HEK293T (cell line): ENCODE measurements around the gene RAB27B.

ENCODE experiments used
- ARNT ChIP-seq: fragments of 450-650 bp; IDR thresholded peaks from 2 replicates; pipeline ENCODE4 v1.6.1; 2017; ENCODE audit warnings: mild to moderate bottlenecking
- ELF4 ChIP-seq: fragments of 450-650 bp; IDR thresholded peaks from 2 replicates; pipeline ENCODE4 v1.6.1; 2017; ENCODE audit warnings: antibody characterized with exemption
- FOXA1 ChIP-seq: fragments of 450-650 bp; IDR thresholded peaks from 2 replicates; pipeline ENCODE4 v1.6.1; 2016; ENCODE audit warnings: mild to moderate bottlenecking
- FOXK2 ChIP-seq: fragments of 450-650 bp; IDR thresholded peaks from 2 replicates; pipeline ENCODE4 v1.6.1; 2016; ENCODE audit warnings: mild to moderate bottlenecking
- SP1 ChIP-seq: fragments of 450-650 bp; IDR thresholded peaks from 2 replicates; pipeline ENCODE4 v1.6.1; 2017
- TARDBP ChIP-seq: fragments of 450-650 bp; IDR thresholded peaks from 2 replicates; pipeline ENCODE4 v1.6.1; 2016
- ZNF384 ChIP-seq: fragments of 450-650 bp; IDR thresholded peaks from 2 replicates; pipeline ENCODE4 v1.6.1; 2016

DNA sequence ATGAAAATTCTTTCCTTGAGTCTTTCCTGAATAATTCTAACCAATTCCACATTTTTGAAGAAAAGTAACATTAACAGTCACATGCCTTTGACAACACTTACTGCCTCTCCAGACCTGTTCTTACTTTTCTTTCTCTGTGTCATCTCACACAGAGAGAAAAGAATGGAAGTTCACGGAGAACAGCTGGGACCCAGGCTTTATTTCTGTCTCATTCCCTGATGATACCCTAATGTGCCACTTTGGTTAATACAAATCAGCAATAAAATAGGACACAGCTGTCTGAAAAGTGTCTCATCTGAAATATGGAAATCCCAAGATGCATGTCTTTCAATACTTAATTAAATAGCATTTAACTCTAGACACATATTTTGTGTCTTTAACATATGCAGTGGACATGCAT lies 42.1 kb upstream of the RAB27B start:
- no peak for TF ChIP-seq FOXA1
- TF ChIP-seq FOXK2, result no peak
- TF ChIP-seq ELF4, result no peak
- TF ChIP-seq ARNT, result no peak
- no peak for TF ChIP-seq ZNF384
- TF ChIP-seq SP1, result no peak
- TF ChIP-seq TARDBP, result no peak
